Measurements from ENCODE around the gene AEBP2. TPM values are rescaled to one million over a fixed set of nuclear protein-coding genes. Genes with fewer than 3 reads are reported as not detected.

Gene AEBP2
- total RNA-seq, 1 donor from 2014 or later = 36.5 TPM

- TF ChIP-seq, protein P1, sequence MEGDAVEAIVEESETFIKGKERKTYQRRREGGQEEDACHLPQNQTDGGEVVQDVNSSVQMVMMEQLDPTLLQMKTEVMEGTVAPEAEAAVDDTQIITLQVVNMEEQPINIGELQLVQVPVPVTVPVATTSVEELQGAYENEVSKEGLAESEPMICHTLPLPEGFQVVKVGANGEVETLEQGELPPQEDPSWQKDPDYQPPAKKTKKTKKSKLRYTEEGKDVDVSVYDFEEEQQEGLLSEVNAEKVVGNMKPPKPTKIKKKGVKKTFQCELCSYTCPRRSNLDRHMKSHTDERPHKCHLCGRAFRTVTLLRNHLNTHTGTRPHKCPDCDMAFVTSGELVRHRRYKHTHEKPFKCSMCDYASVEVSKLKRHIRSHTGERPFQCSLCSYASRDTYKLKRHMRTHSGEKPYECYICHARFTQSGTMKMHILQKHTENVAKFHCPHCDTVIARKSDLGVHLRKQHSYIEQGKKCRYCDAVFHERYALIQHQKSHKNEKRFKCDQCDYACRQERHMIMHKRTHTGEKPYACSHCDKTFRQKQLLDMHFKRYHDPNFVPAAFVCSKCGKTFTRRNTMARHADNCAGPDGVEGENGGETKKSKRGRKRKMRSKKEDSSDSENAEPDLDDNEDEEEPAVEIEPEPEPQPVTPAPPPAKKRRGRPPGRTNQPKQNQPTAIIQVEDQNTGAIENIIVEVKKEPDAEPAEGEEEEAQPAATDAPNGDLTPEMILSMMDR (IDR thresholded peaks at IDR 0.05) = no peak
- Mint-ChIP-seq H3K4me3 (ENCODE audit: unreplicated experiment) (no peak overlapping the region), H3K27ac (ENCODE audit: unreplicated experiment) (peak overlapping the region; percentile 100), H3K36me3 (ENCODE audit: low read depth) (peaks cover 1% of the 10 kb centered on the region), H3K27me3 (ENCODE audit: low read depth) (no peaks in the 10 kb centered on the region), H3K4me1 (ENCODE audit: low read depth) (peaks cover 25% of the 10 kb centered on the region), H3K9me3 (ENCODE audit: low read depth) (no peaks in the 10 kb centered on the region)
- no peak for DNase-seq (ENCODE audit: low spot score)
These were observed 8.3 kb upstream of the AEBP2 start for GRCh38 chr12:19430988-19431387.

DNA sequence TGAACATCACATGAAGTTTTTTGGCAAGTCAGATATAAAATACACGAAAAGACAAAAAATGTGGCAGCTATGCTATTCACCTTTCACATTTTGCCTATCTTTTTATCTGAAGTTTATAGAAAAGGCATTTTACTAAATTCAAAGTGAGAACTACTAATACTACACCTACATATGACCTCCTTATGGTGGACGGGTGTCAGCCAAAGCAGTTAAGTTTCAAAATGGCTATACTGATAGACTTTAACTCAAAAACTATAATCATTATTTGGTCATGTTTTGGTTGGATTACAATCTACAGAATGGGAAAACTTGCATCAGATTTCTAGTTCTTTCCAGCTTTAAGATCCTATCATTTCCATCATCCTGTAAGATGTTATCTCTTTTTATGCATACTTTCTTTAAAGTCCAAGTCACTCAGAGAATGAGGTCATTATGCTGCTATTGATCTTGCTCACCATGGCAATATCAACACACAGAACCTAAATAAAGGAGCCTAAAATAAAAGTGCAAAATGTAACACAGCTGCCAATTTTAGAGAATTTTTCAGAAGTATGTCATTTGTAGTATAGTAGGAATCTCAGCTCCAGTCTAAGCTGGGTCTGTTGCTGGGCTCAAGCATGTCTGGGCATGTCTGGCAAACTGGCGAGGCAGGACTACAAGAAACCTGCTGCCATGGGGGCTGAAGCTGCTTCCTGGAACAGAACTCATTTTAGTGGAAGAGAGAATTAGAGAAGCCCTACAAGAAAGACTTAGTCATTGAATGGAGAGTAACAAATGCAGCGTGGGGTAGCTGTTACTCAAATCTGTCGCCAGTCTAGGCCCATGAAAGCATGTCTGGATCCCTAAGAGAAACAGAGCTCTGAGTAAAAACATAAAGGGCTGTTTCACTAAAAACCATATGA lies 7.6 kb upstream of the AEBP2 start:
- no peak for DNase-seq (ENCODE audit: low spot score)
- Mint-ChIP-seq H3K27ac (ENCODE audit: unreplicated experiment) (peak overlapping the region; percentile 100), H3K4me3 (ENCODE audit: unreplicated experiment) (no peak overlapping the region), H3K9me3 (ENCODE audit: low read depth) (no peaks in the 10 kb centered on the region), H3K36me3 (ENCODE audit: low read depth) (peaks cover 1% of the 10 kb centered on the region), H3K27me3 (ENCODE audit: low read depth) (no peaks in the 10 kb centered on the region), H3K4me1 (ENCODE audit: low read depth) (peaks cover 25% of the 10 kb centered on the region)
- TF ChIP-seq, protein P1 (IDR thresholded peaks at IDR 0.05) = no peak

DNA sequence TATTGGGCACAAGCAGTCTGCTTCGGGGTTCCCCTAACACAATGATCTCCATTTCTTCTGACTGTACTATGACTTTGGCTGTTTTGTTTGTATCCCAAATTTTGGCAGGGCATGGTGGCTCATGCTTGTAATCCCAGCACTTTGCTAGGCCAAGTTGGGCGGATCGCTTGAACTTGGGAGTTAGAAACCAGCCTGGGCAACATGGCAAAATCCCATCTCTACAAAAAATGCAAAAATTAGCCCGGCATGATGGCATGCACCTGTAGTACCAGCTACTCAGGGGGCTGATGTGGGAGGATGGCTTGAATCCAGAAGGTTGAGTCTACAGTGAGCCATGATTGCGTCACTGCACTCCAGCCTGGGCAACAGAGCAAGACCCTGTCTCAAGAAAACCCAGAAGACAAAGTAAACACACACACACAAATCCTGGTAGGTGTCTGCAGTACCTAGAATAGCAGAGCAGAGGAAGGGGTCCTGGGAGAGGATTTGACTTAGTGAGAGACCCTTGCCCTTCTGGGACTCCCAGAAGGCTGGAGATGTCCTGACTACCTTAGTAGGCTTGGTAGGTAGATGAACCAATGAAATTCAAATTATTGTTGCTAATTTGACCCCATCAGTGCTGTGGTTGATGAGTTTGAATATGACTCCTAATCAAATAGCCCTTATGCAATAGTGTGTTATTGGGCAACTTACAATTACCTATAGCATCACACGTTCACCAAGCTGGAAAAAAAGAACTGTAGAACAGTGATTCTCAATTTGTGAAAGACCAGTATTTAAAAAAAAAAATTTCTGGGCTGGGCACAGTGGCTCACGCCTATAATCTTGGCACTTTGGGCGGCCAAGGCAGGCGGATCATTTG lies 6.8 kb upstream of the AEBP2 start:
- Mint-ChIP-seq H3K4me1 (ENCODE audit: low read depth) (peaks cover 25% of the 10 kb centered on the region), H3K27ac (ENCODE audit: unreplicated experiment) (peak overlapping the region; percentile 100), H3K27me3 (ENCODE audit: low read depth) (no peaks in the 10 kb centered on the region), H3K9me3 (ENCODE audit: low read depth) (no peaks in the 10 kb centered on the region), H3K36me3 (ENCODE audit: low read depth) (peaks cover 1% of the 10 kb centered on the region), H3K4me3 (ENCODE audit: unreplicated experiment) (no peak overlapping the region)
- DNase-seq (ENCODE audit: low spot score) = no peak
- TF ChIP-seq, protein P1 (IDR thresholded peaks at IDR 0.05) = no peak

GRCh38 chr12:19434538-19434937 lies 4.8 kb upstream of the AEBP2 start:
- Mint-ChIP-seq H3K4me3 (ENCODE audit: unreplicated experiment) (no peak overlapping the region), H3K9me3 (ENCODE audit: low read depth) (peaks cover 4% of the 10 kb centered on the region), H3K4me1 (ENCODE audit: low read depth) (peaks cover 26% of the 10 kb centered on the region), H3K27me3 (ENCODE audit: low read depth) (no peaks in the 10 kb centered on the region), H3K36me3 (ENCODE audit: low read depth) (peaks cover 1% of the 10 kb centered on the region), H3K27ac (ENCODE audit: unreplicated experiment) (no peak overlapping the region)
- DNase-seq (ENCODE audit: low spot score) = no peak
- TF ChIP-seq, protein P1 (IDR thresholded peaks at IDR 0.05) = no peak

GRCh38 chr12:19435831-19436497 lies 3.3 kb upstream of the AEBP2 start:
- no peak for DNase-seq (ENCODE audit: low spot score)
- Mint-ChIP-seq H3K27me3 (ENCODE audit: low read depth) (no peaks in the 10 kb centered on the region), H3K4me3 (ENCODE audit: unreplicated experiment) (no peak overlapping the region)

More at GRCh38 chr12:19435831-19436497, 3.3 kb upstream of the AEBP2 start:
- peaks cover 4% of the 10 kb centered on the region for H3K9me3 Mint-ChIP-seq (ENCODE audit: low read depth)
- TF ChIP-seq, protein P1 (IDR thresholded peaks at IDR 0.05) = no peak
- peaks cover 21% of the 10 kb centered on the region for H3K4me1 Mint-ChIP-seq (ENCODE audit: low read depth)
- H3K27ac Mint-ChIP-seq (ENCODE audit: unreplicated experiment) = no peak overlapping the region
- H3K36me3 Mint-ChIP-seq (ENCODE audit: low read depth) = no peaks in the 10 kb centered on the region
